Activated CD4-positive, CD25-positive, alpha-beta regulatory T cell treated with anti-CD3 and anti-CD28 coated beads, Interleukin-2, amount 50 U/mL, for 72 hours (primary cell): ENCODE measurements around the gene ABHD5.

Source experiments
- DNase-seq: peaks from one replicate; pipeline ENCODE4 v3.0.0; 2021

ABHD5 gene

GRCh38 chr3:43759297-43759782 is 68.6 kb downstream of the ABHD5 start:
- DNase-seq: no peak

- DNase-seq: no peak
Measured at GRCh38 chr3:43759938-43760337, 69.2 kb downstream of the ABHD5 start.

- DNase-seq: no peak
Measured at GRCh38 chr3:43760938-43761337, 70.2 kb downstream of the ABHD5 start.

GRCh38 chr3:43762451-43762850 is 71.7 kb downstream of the ABHD5 start:
- DNase-seq: no peak

- no peak for DNase-seq
Measured at GRCh38 chr3:43764056-43764455, 73.3 kb downstream of the ABHD5 start.

- DNase-seq: no peak
Measured at GRCh38 chr3:43764471-43764870, 73.7 kb downstream of the ABHD5 start.

GRCh38 chr3:43765521-43765971 is 74.8 kb downstream of the ABHD5 start:
- no peak for DNase-seq

- DNase-seq: no peak
Measured at GRCh38 chr3:43766672-43767465, 76.1 kb downstream of the ABHD5 start.

- DNase-seq: no peak
Measured at GRCh38 chr3:43768381-43768973, 77.7 kb downstream of the ABHD5 start.

GRCh38 chr3:43769097-43769884 is 78.6 kb downstream of the ABHD5 start:
- peak; percentile 80 for DNase-seq

- DNase-seq: peak; percentile 48
Measured at GRCh38 chr3:43769885-43770425, 79.2 kb downstream of the ABHD5 start.

GRCh38 chr3:43770426-43771103 is 79.8 kb downstream of the ABHD5 start:
- no peak for DNase-seq

GRCh38 chr3:43771610-43772009 is 80.9 kb downstream of the ABHD5 start:
- DNase-seq: no peak

GRCh38 chr3:43773273-43774094 is 82.7 kb downstream of the ABHD5 start:
- no peak for DNase-seq

GRCh38 chr3:43774799-43775198 is 84.1 kb downstream of the ABHD5 start:
- DNase-seq: no peak

GRCh38 chr3:43776101-43776500 is 85.4 kb downstream of the ABHD5 start:
- no peak for DNase-seq

GRCh38 chr3:43779850-43780249 is 89.1 kb downstream of the ABHD5 start:
- no peak for DNase-seq

GRCh38 chr3:43782541-43782940 is 91.8 kb downstream of the ABHD5 start:
- no peak for DNase-seq
